GM06990 (cell line): Measurements from ENCODE around the gene DES.

Experiments used
- DNase-seq: peaks from one replicate; pipeline ENCODE4 v3.0.0-alpha.2; 2011; ENCODE audit not compliant: insufficient read length; ENCODE audit errors: extremely low read depth
- H3K27me3 ChIP-seq: replicated peaks from 2 replicates; pipeline ENCODE4 v1.6.0; 2011; ENCODE audit warnings: low read length; ENCODE audit not compliant: control insufficient read depth, insufficient read depth
- H3K36me3 ChIP-seq: 2 replicates; pipeline ENCODE4 v1.5.1; 2011; ENCODE audit warnings: low read length; ENCODE audit not compliant: control insufficient read depth, insufficient read depth
- H3K4me3 ChIP-seq: replicated peaks from 2 replicates; pipeline ENCODE4 v1.5.1; 2011; ENCODE audit warnings: low read depth, mild to moderate bottlenecking, control low read depth, low read length
- TF ChIP-seq, protein P1 (sequence below): IDR thresholded peaks from 2 replicates; pipeline ENCODE4 v1.5.1; 2011; ENCODE audit warnings: low read length, control low read depth, mild to moderate bottlenecking, inconsistent platforms; ENCODE audit not compliant: insufficient read depth, poor library complexity, severe bottlenecking

The DES gene

DNA sequence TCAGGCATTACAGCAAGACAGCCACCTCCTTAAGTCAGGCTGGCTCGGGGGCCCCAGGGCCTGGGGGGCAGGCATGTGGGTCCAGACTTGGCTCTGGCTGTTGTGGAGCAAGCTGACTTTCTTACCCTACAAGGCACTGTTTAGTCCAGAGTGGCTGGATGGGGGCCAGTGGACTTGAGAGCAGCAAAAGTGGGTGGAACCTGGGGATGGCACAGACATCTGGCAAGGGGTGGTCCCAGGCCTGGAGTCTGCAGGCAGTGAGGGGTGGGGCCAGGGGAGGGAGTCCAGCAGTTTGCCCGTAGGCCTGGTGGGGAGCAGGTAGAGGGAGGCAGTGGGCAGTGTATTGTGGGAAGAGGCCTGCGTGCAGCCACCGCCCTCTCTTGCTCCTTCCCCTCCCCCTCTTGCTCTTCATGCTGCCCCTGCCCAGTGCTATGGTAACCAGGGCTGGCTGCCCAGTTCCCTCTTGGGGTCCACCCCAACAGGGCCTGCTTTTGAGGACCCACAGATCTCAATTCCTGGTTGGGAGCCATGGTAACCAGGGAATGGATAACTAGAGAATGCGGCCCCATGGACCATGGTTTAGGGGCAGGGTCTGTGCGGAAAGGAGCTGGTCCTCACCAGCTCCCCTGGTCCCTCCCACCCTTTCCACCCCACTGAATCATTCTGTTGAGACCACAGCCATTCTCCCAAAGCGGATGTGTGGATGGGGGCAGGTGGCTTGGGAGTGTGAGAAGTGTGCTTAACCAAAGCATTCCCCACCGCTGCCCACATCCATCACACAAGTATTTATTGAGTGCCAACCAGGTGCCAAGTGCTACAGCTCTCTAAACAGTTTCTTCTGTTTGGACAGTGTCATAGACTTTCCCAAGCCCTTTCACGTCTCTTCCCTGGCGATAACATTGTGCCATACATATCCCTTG is 35.8 kb downstream of the DES start:
- TF ChIP-seq, protein P1, sequence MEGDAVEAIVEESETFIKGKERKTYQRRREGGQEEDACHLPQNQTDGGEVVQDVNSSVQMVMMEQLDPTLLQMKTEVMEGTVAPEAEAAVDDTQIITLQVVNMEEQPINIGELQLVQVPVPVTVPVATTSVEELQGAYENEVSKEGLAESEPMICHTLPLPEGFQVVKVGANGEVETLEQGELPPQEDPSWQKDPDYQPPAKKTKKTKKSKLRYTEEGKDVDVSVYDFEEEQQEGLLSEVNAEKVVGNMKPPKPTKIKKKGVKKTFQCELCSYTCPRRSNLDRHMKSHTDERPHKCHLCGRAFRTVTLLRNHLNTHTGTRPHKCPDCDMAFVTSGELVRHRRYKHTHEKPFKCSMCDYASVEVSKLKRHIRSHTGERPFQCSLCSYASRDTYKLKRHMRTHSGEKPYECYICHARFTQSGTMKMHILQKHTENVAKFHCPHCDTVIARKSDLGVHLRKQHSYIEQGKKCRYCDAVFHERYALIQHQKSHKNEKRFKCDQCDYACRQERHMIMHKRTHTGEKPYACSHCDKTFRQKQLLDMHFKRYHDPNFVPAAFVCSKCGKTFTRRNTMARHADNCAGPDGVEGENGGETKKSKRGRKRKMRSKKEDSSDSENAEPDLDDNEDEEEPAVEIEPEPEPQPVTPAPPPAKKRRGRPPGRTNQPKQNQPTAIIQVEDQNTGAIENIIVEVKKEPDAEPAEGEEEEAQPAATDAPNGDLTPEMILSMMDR: no peak
- DNase-seq: no peak
- H3K4me3 ChIP-seq: no peak overlapping the region
- peaks cover 5% of the 10 kb centered on the region for H3K27me3 ChIP-seq
- H3K36me3 ChIP-seq: no peaks in the 10 kb centered on the region

DNA sequence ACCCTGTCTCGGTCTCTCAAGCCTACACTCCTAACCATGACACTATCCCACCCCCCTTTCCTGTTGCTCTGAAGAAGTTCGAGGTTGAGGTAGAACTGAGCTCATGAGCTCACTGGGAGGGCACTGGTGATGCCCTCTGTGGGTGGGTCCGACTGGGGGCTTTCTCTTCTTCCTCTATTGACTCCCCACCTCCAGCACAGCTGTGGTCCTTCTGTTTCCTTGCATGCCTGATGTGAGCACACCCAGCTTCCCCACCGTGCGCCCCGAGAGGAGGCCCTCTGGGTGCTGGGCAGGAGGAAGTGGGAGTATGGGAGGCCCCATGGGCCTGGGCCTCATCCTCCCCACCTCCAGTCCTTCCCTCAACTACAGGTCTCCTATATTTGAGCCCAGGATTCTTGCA is 37.4 kb downstream of the DES start:
- peaks cover 5% of the 10 kb centered on the region for H3K27me3 ChIP-seq
- H3K36me3 ChIP-seq: no peaks in the 10 kb centered on the region
- no peak overlapping the region for H3K4me3 ChIP-seq
- TF ChIP-seq, protein P1: no peak
- no peak for DNase-seq

DNA sequence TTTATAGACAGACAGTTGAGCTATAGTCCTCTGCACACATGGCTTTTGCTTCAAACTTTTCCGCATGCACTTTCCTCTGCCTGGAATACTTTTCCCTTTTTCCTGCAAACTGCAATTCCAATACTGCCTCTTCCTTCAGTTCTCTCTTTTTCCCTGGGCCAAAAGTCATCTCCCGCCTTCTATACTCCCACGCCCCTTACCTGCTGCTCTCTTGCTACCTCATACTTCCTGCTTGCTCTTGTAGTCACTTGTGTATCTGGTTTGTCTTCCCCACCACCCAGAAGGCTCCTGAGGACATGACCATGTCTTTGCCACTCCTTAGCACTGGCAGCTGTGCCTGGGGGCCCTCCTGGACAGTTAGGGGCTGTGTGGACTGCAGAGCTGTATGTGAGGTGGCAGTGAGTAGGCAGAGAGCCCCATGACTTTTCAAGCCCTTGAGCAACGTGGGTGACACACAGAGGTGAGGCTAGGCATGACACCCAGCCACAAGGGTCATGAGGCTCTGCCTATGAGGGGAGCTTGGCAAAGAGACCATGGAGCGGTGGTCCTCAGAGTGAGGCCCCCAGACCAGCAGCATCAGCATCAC is 39.7 kb downstream of the DES start:
- DNase-seq: no peak
- H3K27me3 ChIP-seq: peaks cover 3% of the 10 kb centered on the region

DNA sequence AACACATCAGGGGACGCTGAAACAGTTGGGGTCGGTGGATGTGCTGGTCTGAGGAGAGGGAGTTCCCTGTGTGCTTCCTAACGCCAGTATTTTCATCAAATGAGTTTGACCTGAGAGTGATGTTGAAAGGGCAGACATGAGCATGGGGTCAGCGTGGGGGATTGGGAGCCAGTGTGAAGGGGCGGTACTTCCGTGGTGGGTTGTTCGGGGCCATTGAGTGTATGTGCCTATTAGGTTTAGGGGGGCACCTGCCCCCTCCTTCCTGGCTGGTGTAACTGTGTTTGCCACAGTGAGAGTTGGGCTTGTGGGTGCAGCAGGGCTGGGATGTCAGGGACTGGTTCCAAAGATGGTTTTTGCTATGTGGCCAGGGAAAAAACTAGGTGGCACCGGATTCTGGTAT is 40.8 kb downstream of the DES start:
- no peak overlapping the region for H3K4me3 ChIP-seq
- no peaks in the 10 kb centered on the region for H3K36me3 ChIP-seq
- no peak for DNase-seq
- TF ChIP-seq, protein P1: no peak
- H3K27me3 ChIP-seq: no peaks in the 10 kb centered on the region; the same call in 1 of the 2 replicates

More for the DNA sequence above, 39.7 kb downstream of the DES start:
- no peaks in the 10 kb centered on the region for H3K36me3 ChIP-seq
- no peak overlapping the region for H3K4me3 ChIP-seq
- TF ChIP-seq, protein P1: peak; percentile 39

DNA sequence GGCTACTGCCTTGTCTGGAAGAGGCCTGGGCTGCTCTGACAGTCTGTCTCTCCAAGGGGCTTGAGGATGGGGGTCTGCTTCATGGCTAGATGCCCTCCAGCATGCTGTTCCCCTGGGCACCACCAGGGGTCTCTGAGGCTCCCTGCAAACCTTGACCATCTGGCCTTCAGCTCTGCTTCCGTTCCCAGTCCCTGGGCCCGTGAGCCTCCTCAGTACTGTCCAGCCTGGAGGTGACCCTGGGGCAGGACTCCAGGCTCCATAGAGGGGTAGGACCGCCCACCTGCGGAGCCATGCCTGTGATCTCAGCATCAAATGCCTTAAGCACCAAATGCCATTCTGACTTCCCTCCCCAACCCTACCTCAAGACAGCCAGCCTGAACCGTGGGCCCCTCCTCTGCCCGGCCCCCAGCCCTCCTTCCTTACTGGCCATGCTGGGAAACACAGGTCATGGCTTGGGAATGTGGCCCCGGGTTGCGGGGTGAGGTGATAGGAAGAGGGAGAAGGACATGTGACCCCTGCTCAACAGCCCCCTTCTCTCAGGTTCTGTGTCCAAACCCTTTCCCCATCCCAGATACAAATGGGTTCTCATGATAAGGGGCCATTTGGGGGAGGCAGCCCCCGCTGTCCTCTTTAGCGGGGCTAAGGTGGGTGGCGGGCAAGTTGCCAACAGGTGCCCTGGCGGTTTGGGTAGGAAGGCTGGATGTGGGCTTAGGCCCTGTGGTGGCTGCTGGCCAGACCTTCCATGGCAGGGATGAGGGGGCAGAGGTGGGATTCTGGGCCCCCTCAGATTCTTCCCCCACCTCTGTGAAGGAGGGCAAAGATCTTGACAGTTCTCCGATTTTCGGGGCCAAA is 41.5 kb downstream of the DES start:
- peak; percentile 28 for DNase-seq
- no peaks in the 10 kb centered on the region; the same call in 1 of the 2 replicates for H3K27me3 ChIP-seq
- TF ChIP-seq, protein P1: peak; percentile 93
- no peak overlapping the region for H3K4me3 ChIP-seq
- H3K36me3 ChIP-seq: no peaks in the 10 kb centered on the region
